HepG2 (cell line): ENCODE data around the gene SLC51B. TPM values are rescaled to one million over a fixed set of nuclear protein-coding genes. Genes with fewer than 3 reads are reported as not detected.

ENCODE experiments used
- ATAC-seq: fragments of 200-7000 bp; cut with Tn5 transposase; 3 replicates; pipeline ENCODE4 v1.9.1; 2020; ENCODE audit warnings: mild to moderate bottlenecking, moderate library complexity
- BruUV-seq: library from RNA; stranded (reverse); fragments of 400-500 nt; replicated peaks from 2 replicates; lab custom pipeline; 2021; lab: Mats Ljungman, UMichigan
- CTCF ChIA-PET: fragments of 300-600 bp; formaldehyde crosslinking; extraction: SDS; loops from one replicate; lab custom pipeline; 2021; ENCODE audit warnings: low total read pairs, inconsistent platforms, low intra/inter-chr PET ratio; lab: Yijun Ruan, JAX
- POLR2A ChIA-PET: fragments of 350-600 bp; sonication (Branson Sonifier 250); formaldehyde crosslinking; loops from one replicate; lab custom pipeline; 2020; ENCODE audit warnings: antibody characterized with exemption, inconsistent platforms; lab: Yijun Ruan, JAX
- DNase-seq: peaks from one replicate; pipeline ENCODE4 v3.0.0-alpha.2; 2015; ENCODE audit warnings: low spot score
- FAIRE-seq: peaks from 3 replicates; lab custom pipeline; 2011; peaks lifted over from hg19 to GRCh38; lab: Jason Lieb, UNC
- H2AFZ ChIP-seq: one replicate; pipeline ENCODE4 v1.6.1; 2011; ENCODE audit warnings: low read length, inconsistent platforms
- H3K27ac ChIP-seq: fragments of 300-600 bp; 3 replicates; pipeline ENCODE4 v1.8.0; 2011; ENCODE audit warnings: mixed run types, mild to moderate bottlenecking, mixed read lengths, low read length, inconsistent platforms; ENCODE audit not compliant: insufficient read depth; ENCODE audit errors: extremely low read length
- H3K27me3 ChIP-seq, 2 experiments: fragments of 200-600 bp in 1 of 2; 2 replicates in 1 of 2; 3 replicates in 1 of 2; pipeline versions ENCODE4 v1.6.0 to v1.8.0; 2011; ENCODE audit warnings: low read length in 2 of 2, mild to moderate bottlenecking in 2 of 2, moderate library complexity in 2 of 2, inconsistent platforms in 1 of 2; ENCODE audit not compliant: insufficient read depth in 2 of 2, control insufficient read depth in 1 of 2
- H3K36me3 ChIP-seq, 2 experiments: fragments of 200-600 bp in 1 of 2; replicated peaks in 1 of 2; 2 replicates in 1 of 2; 3 replicates in 1 of 2; pipeline versions ENCODE4 v1.5.1 to v1.8.0; 2011; ENCODE audit warnings: low read length in 2 of 2, inconsistent platforms in 1 of 2; ENCODE audit not compliant: insufficient read depth in 2 of 2, control insufficient read depth in 1 of 2
- H3K4me1 ChIP-seq: 2 replicates; pipeline ENCODE4 v1.5.1; 2012; ENCODE audit warnings: low read length, inconsistent platforms; ENCODE audit not compliant: insufficient read depth
- H3K4me2 ChIP-seq: 2 replicates; pipeline ENCODE4 v1.6.0; 2011; ENCODE audit warnings: low read depth, low read length, inconsistent platforms
- H3K4me3 ChIP-seq, 3 experiments: fragments of 200-600 bp in 1 of 3; sonication (generic), shearing (Covaris generic) in 1 of 3; replicated peaks in 1 of 3; 2 replicates each; pipeline ENCODE4 v1.5.1; 2011 to 2016; ENCODE audit warnings: low read length in 3 of 3, inconsistent platforms in 2 of 3, low read depth in 2 of 3, mild to moderate bottlenecking in 2 of 3, control low read depth in 1 of 3, mixed read lengths in 1 of 3; ENCODE audit not compliant: insufficient read depth in 1 of 3
- H3K79me2 ChIP-seq: one replicate; pipeline ENCODE4 v1.6.1; 2011; ENCODE audit warnings: low read length, inconsistent platforms; ENCODE audit not compliant: insufficient read depth
- H3K9ac ChIP-seq: 2 replicates; pipeline ENCODE4 v1.6.0; 2011; ENCODE audit warnings: mild to moderate bottlenecking, low read depth, low read length, inconsistent platforms; ENCODE audit not compliant: insufficient read depth
- H3K9me3 ChIP-seq: 2 replicates; pipeline ENCODE4 v1.5.1; 2012; ENCODE audit warnings: mild to moderate bottlenecking, low read length
- H4K20me1 ChIP-seq: 2 replicates; pipeline ENCODE4 v1.6.0; 2011; ENCODE audit warnings: inconsistent platforms, mild to moderate bottlenecking, low read length, moderate library complexity; ENCODE audit not compliant: insufficient read depth
- ATF1 ChIP-seq: IDR thresholded peaks from 2 replicates; pipeline ENCODE4 v1.6.1; 2016; ENCODE audit warnings: mild to moderate bottlenecking, control low read depth
- KDM3A ChIP-seq: IDR thresholded peaks from 2 replicates; pipeline ENCODE4 v1.6.1; 2018; ENCODE audit warnings: low read depth, missing compliant biosample characterization
- PRDM15 ChIP-seq: sonication (generic); formaldehyde crosslinking; IDR thresholded peaks from 2 replicates; pipeline ENCODE4 v1.4.0; 2020; ENCODE audit warnings: missing genetic modification reagents
- SNRNP70 ChIP-seq: fragments of 200-400 bp; formaldehyde crosslinking; IDR thresholded peaks from 2 replicates; pipeline ENCODE4 v1.6.1; 2017; ENCODE audit warnings: mild to moderate bottlenecking, low read depth, low read length, moderate library complexity
- USF2 ChIP-seq, 2 experiments: sonication (generic) in 1 of 2; formaldehyde crosslinking in 1 of 2; IDR thresholded peaks; 2 replicates each; pipeline versions ENCODE4 v1.5.1 to v1.6.1; 2011 to 2020; ENCODE audit warnings: borderline replicate concordance in 1 of 2, low read depth in 1 of 2, low read length in 1 of 2, mild to moderate bottlenecking in 1 of 2, missing genetic modification reagents in 1 of 2, moderate library complexity in 1 of 2
- ZNF558 ChIP-seq: sonication (generic); formaldehyde crosslinking; IDR thresholded peaks from 2 replicates; pipeline ENCODE4 v1.9.0; 2022; ENCODE audit warnings: mild to moderate bottlenecking, missing genetic modification reagents, borderline replicate concordance
- ZNF616 ChIP-seq: sonication (generic); formaldehyde crosslinking; IDR thresholded peaks from 2 replicates; pipeline ENCODE4 v1.5.0; 2020; ENCODE audit warnings: low read depth, mild to moderate bottlenecking, missing genetic modification reagents
- ZNF629 ChIP-seq: sonication (generic); formaldehyde crosslinking; conservative IDR thresholded peaks from 2 replicates; pipeline ENCODE4 v1.5.0; 2020; ENCODE audit warnings: missing genetic modification reagents
- ZNF674 ChIP-seq: sonication (generic); formaldehyde crosslinking; IDR thresholded peaks from 2 replicates; pipeline ENCODE4 v1.5.0; 2020; ENCODE audit warnings: low read depth, mild to moderate bottlenecking, missing genetic modification reagents
- ZNF780A ChIP-seq: sonication (generic); formaldehyde crosslinking; IDR thresholded peaks from 2 replicates; pipeline ENCODE4 v1.8.0; 2022; ENCODE audit warnings: mild to moderate bottlenecking, missing genetic modification reagents, moderate library complexity
- WGBS: methylation state at CpG from one replicate; pipeline ENCODE4 v1.1.6; 2017; ENCODE audit warnings: low lambda C conversion rate; 5-methylcytosine and 5-hydroxymethylcytosine counted together
- in situ Hi-C: cut with HindIII; loops from 2 replicates; pipeline ENCODE4 v1.10.0; 2017; ENCODE audit warnings: low pct_unique_long_range_greater_than_20kb; ENCODE audit not compliant: extremely low pct_ligation_motif_present
- intact Hi-C: fragments of 100-400 bp; cut with micrococcal nuclease; formaldehyde crosslinking; loops from one replicate; pipeline ENCODE4 v1.10.0; 2022; ENCODE audit not compliant: unreplicated experiment
- polyA plus RNA-seq, 8 experiments: library from polyadenylated mRNA; depleted of rRNA in 3 of 8; stranded (reverse) in 7 of 8; unstranded in 1 of 8; fragments of >200 nt; fragmentation: Illumina TruSeq in 4 of 8; extraction: Trizol in 4 of 8; gene quantifications; 2 replicates each; pipeline versions ENCODE4 v1.2.1 to v1.2.3, GENCODE V29; 2011 to 2016; ENCODE audit warnings: low read depth in 4 of 8, missing spikeins in 1 of 8, mixed read lengths in 1 of 8; ENCODE audit not compliant: insufficient read depth in 1 of 8
- total RNA-seq, 5 experiments: library from RNA; depleted of rRNA; stranded (reverse); fragments of >200 nt; fragmentation: Illumina TruSeq; extraction: Trizol; gene quantifications; 2 replicates each; pipeline ENCODE4 v1.2.3, GENCODE V29; 2016; ENCODE audit warnings: low read depth in 1 of 5

The SLC51B gene
- total and polyA plus RNA-seq, 2 of the 13 experiments (the other 11 are each of a cell fraction or from before 2014, with no cell fraction given): 14.9 to 17.1 TPM

- Histone ChIP-seq H3K4me3 (no peak overlapping the region), H3K36me3 (no peaks in the 10 kb centered on the region), H3K4me2 (no peak overlapping the region), H3K9me3 (no peaks in the 10 kb centered on the region), H3K27me3 (peaks cover 0 to 19% of the 10 kb centered on the region in 2 experiments; a peak in 2 of 5 replicates), H3K79me2 (no peaks in the 10 kb centered on the region), H3K27ac (no peak overlapping the region), H4K20me1 (no peaks in the 10 kb centered on the region), H3K4me1 (peaks cover 84% of the 10 kb centered on the region), H3K9ac (no peak overlapping the region), H2AFZ (no peak overlapping the region)
- no peak for DNase-seq
- TF ChIP-seq ZNF629 (CRISPR knock-in tag) (peak; percentile 36; the same call in 1 of the 2 replicates), ZNF780A (CRISPR knock-in tag) (no peak)
- BruUV-seq: no TSS peak
- 28% methylated on average over 2 of the region's 5 CpGs for WGBS
- in situ Hi-C loops (no loop called here), intact Hi-C loops (no loop called here)
- no peak for FAIRE-seq
- ATAC-seq: no peak
- ChIA-PET CTCF (no interaction called here), POLR2A (interaction anchor here (0.6 to 1.0 kb wide), 2 partner anchors 15 to 27 kb away, joined by 3 to 4 read pairs; no protein-coding TSS in a partner anchor)
Measured at GRCh38 chr15:65062061-65062460, 16.9 kb downstream of the SLC51B start.

GRCh38 chr15:65062726-65063125, 17.5 kb downstream of the SLC51B start:
- BruUV-seq: no TSS peak
- no peaks in the 10 kb centered on the region for H3K36me3 ChIP-seq
- in situ Hi-C loops: no loop called here
- ATAC-seq (peak; percentile 12; the same call in 2 of the 3 replicates), FAIRE-seq (no peak), DNase-seq (no peak)
- H3K4me2 ChIP-seq: no peak overlapping the region
- intact Hi-C loops: no loop called here
- no peak overlapping the region for H3K27ac ChIP-seq
- H3K4me3 ChIP-seq: no peak overlapping the region
- no peak overlapping the region for H2AFZ ChIP-seq
- H3K79me2 ChIP-seq: no peaks in the 10 kb centered on the region
- POLR2A ChIA-PET: interaction anchor here (0.6 kb wide), 1 partner anchor 16 kb away, joined by 4 read pairs; no protein-coding TSS in a partner anchor
- peaks cover 77% of the 10 kb centered on the region for H3K4me1 ChIP-seq
- H3K27me3 ChIP-seq: peaks cover 0 to 19% of the 10 kb centered on the region in 2 experiments; a peak in 2 of 5 replicates
- no peaks in the 10 kb centered on the region for H3K9me3 ChIP-seq
- H3K9ac ChIP-seq: no peak overlapping the region
- CTCF ChIA-PET: no interaction called here
- WGBS: 22% methylated on average over 2 of the region's 5 CpGs
- H4K20me1 ChIP-seq: no peaks in the 10 kb centered on the region
- TF ChIP-seq KDM3A (CRISPR knock-in tag) (no peak), ATF1 (CRISPR knock-in tag) (no peak), USF2 (IDR thresholded peaks at IDR 0.05; ENCODE audit: low read depth, low read length) (no peak), USF2 (CRISPR knock-in tag; IDR thresholded peaks at IDR 0.05; ENCODE audit: borderline replicate concordance) (no peak), ZNF674 (CRISPR knock-in tag) (no peak), PRDM15 (CRISPR knock-in tag) (no peak), ZNF558 (no peak), SNRNP70 (no peak), ZNF616 (CRISPR knock-in tag) (no peak)
